Neural progenitor cell (in vitro differentiated cells): ENCODE data around the gene PDGFD.

Experiments
- CTCF ChIP-seq: fragments of 200-600 bp; sonication (generic); IDR thresholded peaks from 2 replicates; pipeline ENCODE4 v1.5.1; 2017; ENCODE audit warnings: antibody characterized with exemption, mild to moderate bottlenecking
- EZH2 ChIP-seq: fragments of 200-600 bp; sonication (generic); IDR thresholded peaks from 2 replicates; pipeline ENCODE4 v1.6.1; 2017; ENCODE audit warnings: antibody characterized with exemption, mild to moderate bottlenecking, moderate library complexity
- EZH2phosphoT487 ChIP-seq: fragments of 200-600 bp; sonication (generic); IDR thresholded peaks from 2 replicates; pipeline ENCODE4 v1.6.1; 2017; ENCODE audit warnings: antibody characterized with exemption

GRCh38 chr11:103907136-103907535 lies 256.8 kb downstream of the PDGFD start:
- no peak for TF ChIP-seq CTCF
- TF ChIP-seq EZH2, result no peak
- no peak for TF ChIP-seq EZH2phosphoT487
